Upper lobe of left lung (tissue), 6 donors: ENCODE results near the gene STX8. TPM values are rescaled to one million over a fixed set of nuclear protein-coding genes. Genes with fewer than 3 reads are reported as not detected.

Experiments
- ATAC-seq, 2 donors: fragments of 200-7000 bp; cut with Tn5 transposase; one replicate each; pipeline ENCODE4 v1.9.1; 2022; ENCODE audit warnings: mild to moderate bottlenecking in 2 of 2, moderate library complexity in 2 of 2; ENCODE audit not compliant: low FRiP score in 2 of 2
- DNase-seq, 2 donors: peaks; one replicate each; pipeline ENCODE4 v3.0.0-alpha.2; 2019 to 2020
- H3K27ac ChIP-seq, 4 donors: fragments of 200-600 bp; sonication (generic); one replicate each; pipeline ENCODE4 v1.5.1; 2016 to 2019
- H3K27me3 ChIP-seq, 4 donors: fragments of 200-600 bp; sonication (generic); one replicate each; pipeline ENCODE4 v1.5.1; 2017 to 2019
- H3K36me3 ChIP-seq, 4 donors: fragments of 200-600 bp; sonication (generic); one replicate each; pipeline ENCODE4 v1.5.1; 2016 to 2019
- H3K4me1 ChIP-seq, 4 donors: fragments of 200-600 bp; sonication (generic); one replicate each; pipeline ENCODE4 v1.5.1; 2018 to 2019
- H3K4me3 ChIP-seq, 4 donors: fragments of 200-600 bp; sonication (generic); one replicate each; pipeline ENCODE4 v1.5.1; 2017 to 2019; ENCODE audit warnings: mild to moderate bottlenecking in 2 of 4, moderate library complexity in 1 of 4
- H3K9me3 ChIP-seq, 4 donors: fragments of 200-600 bp; sonication (generic); one replicate each; pipeline ENCODE4 v1.5.1; 2018 to 2019
- CTCF ChIP-seq, 6 experiments: fragments of 450-650 bp in 4 of 6; fragments of 200-600 bp in 2 of 6; sonication (generic) in 2 of 6; IDR thresholded peaks; one replicate each; pipeline ENCODE4 v1.5.1; 2016 to 2019; ENCODE audit warnings: antibody characterized with exemption in 6 of 6
- EP300 ChIP-seq, 4 donors: sonication (generic); formaldehyde crosslinking; IDR thresholded peaks; one replicate each; pipeline ENCODE4 v1.5.1; 2017; ENCODE audit warnings: antibody characterized with exemption in 4 of 4, control low read depth in 2 of 4
- POLR2A ChIP-seq, 4 donors: fragments of 450-650 bp; IDR thresholded peaks; one replicate each; pipeline ENCODE4 v1.5.1; 2016 to 2017; ENCODE audit warnings: antibody characterized with exemption in 4 of 4, mild to moderate bottlenecking in 2 of 4
- POLR2AphosphoS5 ChIP-seq, 2 donors: sonication (generic); formaldehyde crosslinking; IDR thresholded peaks; one replicate each; pipeline ENCODE4 v1.5.1; 2017; ENCODE audit warnings: antibody characterized with exemption in 2 of 2
- WGBS, 2 donors: methylation state at CpG; one replicate each; pipeline ENCODE4 v1.1.5; 2017 to 2018; 5-methylcytosine and 5-hydroxymethylcytosine counted together
- total RNA-seq, 6 donors: library from RNA; depleted of rRNA in 4 of 6; stranded (reverse); fragments of >200 nt in 4 of 6; gene quantifications; one replicate each; pipeline versions ENCODE4 v1.1.0 to v1.2.1, GENCODE V29; 2016 to 2021
- donor health status: DM: no; HTN: no; CAD: no; lungs with moderate emphysema.
- donor health status: DM: no; HTN: yes; CAD: no; lungs with severe emphysema.

The STX8 gene
- total RNA-seq, 6 donors from 2014 or later: 39.2 to 138 (median 52.3) TPM

DNA sequence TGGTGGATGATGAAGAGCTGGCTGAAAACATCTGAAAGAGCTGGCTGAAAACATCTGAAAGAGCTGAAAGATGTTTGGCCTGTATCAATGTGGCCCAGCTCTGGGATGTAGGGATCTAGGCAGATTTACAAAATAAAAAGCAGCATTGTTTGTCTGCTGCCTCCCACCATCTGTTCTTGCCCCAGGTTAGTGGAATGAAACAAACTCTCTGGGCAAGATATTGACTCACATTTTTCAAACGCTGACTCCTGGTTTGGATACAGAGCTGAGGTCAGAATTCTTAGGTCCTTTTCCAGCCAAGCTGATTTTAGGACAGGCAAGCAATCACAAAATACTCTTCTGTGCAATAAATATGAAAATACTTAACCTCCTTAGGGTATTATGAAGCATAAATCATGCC is 139.0 kb downstream of the STX8 start:
- peaks cover 0 to 8% (median 4%) of the 10 kb centered on the region in 4 donors for H3K4me1 ChIP-seq
- DNase-seq (no peak), ATAC-seq (no peak)
- peaks cover 0 to 2% (median 0%) of the 10 kb centered on the region in 4 donors for H3K36me3 ChIP-seq
- H3K4me3 ChIP-seq: no peak overlapping the region
- H3K27me3 ChIP-seq: no peaks in the 10 kb centered on the region
- no peak overlapping the region for H3K27ac ChIP-seq
- H3K9me3 ChIP-seq: no peaks in the 10 kb centered on the region
- WGBS, 2 donors: 85 to 88% methylated on average over 1 of the region's 1 CpG
- TF ChIP-seq POLR2AphosphoS5 (IDR thresholded peaks at IDR 0.05) (no peak), EP300 (IDR thresholded peaks at IDR 0.05) (no peak), CTCF (IDR thresholded peaks at IDR 0.05) (no peak), POLR2A (IDR thresholded peaks at IDR 0.05) (no peak)

DNA sequence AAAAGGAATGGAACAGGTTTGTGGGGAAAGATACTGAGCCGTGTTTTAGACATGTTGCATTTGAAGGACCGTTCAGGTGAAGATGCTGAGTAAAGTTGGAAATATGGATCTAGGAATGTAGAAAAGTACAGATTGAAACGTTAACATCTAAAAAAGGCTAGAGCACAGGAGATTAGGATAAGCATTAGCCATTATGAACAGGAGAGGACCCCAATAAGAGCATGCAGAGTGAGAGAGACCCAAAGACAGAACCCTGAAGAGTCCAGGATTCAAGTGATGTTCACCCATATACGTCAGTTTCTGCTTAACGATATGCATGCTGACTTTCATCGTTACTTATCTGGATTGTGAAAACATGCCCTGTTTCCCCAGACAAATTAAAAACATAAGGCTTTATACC is 140.5 kb downstream of the STX8 start:
- TF ChIP-seq EP300 (IDR thresholded peaks at IDR 0.05): no peak
- no peak for TF ChIP-seq CTCF (IDR thresholded peaks at IDR 0.05)
- no peak for TF ChIP-seq POLR2AphosphoS5 (IDR thresholded peaks at IDR 0.05)
- TF ChIP-seq POLR2A (IDR thresholded peaks at IDR 0.05): no peak
- Histone ChIP-seq H3K27ac (no peak overlapping the region), H3K4me1 (peaks cover 0 to 8% (median 4%) of the 10 kb centered on the region in 4 donors), H3K9me3 (no peaks in the 10 kb centered on the region), H3K4me3 (no peak overlapping the region), H3K27me3 (no peaks in the 10 kb centered on the region), H3K36me3 (peaks cover 0 to 2% (median 0%) of the 10 kb centered on the region in 4 donors)
- DNase-seq: no peak
- WGBS, 2 donors: 89 to 94% methylated on average over 6 of the region's 6 CpGs
- no peak for ATAC-seq

GRCh38 chr17:9434642-9435057 is 141.0 kb downstream of the STX8 start:
- ATAC-seq: no peak

DNA sequence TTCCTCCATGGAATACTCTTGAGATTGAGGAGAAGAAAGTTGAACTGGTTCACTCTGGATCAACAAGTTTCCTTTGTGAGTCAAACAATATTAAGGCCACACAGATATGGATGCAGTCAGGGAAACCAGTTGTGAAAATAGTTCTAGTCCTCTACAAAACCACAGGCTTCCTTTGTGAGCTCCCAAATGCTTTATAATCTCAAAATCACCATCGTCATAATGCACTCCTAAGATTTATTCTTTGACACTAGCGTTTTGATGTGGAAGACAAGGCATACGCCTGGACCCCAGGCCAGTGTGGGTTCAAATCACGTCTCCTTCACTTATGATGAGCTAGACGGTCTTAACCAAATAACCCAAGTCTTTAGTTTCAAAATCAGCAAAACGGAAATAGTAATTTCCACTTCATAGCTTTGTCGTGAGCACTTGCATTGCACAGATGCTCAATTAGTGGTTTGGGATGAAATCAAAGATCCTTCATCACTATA is 142.6 kb downstream of the STX8 start:
- WGBS, 2 donors: 82 to 86% methylated on average over 7 of the region's 7 CpGs
- no peak for TF ChIP-seq EP300 (IDR thresholded peaks at IDR 0.05)
- H3K27ac ChIP-seq: peak overlapping the region in 3 of 4 donors; percentile 4 to 30 (median 11)
- H3K36me3 ChIP-seq: peaks cover 0 to 2% (median 0%) of the 10 kb centered on the region in 4 donors
- no peak overlapping the region for H3K4me3 ChIP-seq
- H3K9me3 ChIP-seq: no peaks in the 10 kb centered on the region
- H3K27me3 ChIP-seq: no peaks in the 10 kb centered on the region
- ATAC-seq: no peak
- peaks cover 0 to 8% (median 4%) of the 10 kb centered on the region in 4 donors for H3K4me1 ChIP-seq
- no peak for DNase-seq

More at GRCh38 chr17:9434642-9435057, 141.0 kb downstream of the STX8 start:
- Histone ChIP-seq H3K4me1 (peaks cover 0 to 8% (median 4%) of the 10 kb centered on the region in 4 donors), H3K9me3 (no peaks in the 10 kb centered on the region), H3K36me3 (peaks cover 0 to 2% (median 0%) of the 10 kb centered on the region in 4 donors), H3K27ac (no peak overlapping the region), H3K4me3 (no peak overlapping the region), H3K27me3 (no peaks in the 10 kb centered on the region)
- 84 to 90% methylated on average over 3 of the region's 3 CpGs for WGBS, 2 donors
- TF ChIP-seq POLR2A (IDR thresholded peaks at IDR 0.05) (no peak), POLR2AphosphoS5 (IDR thresholded peaks at IDR 0.05) (no peak), EP300 (IDR thresholded peaks at IDR 0.05) (no peak), CTCF (IDR thresholded peaks at IDR 0.05) (no peak)
- no peak for DNase-seq

DNA sequence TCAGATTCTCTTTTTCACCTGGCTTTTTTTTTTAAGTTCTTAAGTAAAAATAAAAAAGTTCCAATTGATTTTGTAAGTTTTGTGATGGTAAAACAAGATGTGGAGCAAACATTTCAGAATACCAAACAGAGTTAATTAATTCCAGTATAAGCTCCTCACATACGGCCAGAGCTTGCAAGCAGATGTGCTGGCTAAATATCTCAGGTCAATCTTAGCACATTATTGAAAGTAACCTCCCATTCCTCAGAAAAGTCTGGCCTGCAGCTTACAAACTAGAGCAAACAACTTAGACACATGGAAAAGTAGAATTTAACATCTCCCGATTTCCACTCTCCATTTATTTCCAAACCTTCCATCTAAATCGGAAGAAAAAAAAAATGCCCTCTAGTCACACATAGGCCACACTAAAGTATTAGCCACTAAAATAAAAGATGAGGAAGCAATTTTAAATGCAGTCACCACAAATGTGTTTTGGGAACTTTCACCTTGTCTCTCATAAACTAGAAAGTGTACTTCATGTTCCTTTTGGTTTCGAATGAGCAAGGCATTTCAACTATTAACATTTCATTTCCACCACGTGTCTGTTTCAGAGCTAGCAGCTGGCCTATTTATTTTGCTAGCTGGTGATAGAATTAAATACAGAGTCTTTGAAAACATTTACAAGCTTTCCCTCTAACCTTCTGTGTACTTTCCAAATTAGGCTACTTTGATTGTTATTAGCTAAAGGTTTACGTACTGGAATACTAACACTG is 143.3 kb downstream of the STX8 start:
- DNase-seq: no peak
- H3K27me3 ChIP-seq: no peaks in the 10 kb centered on the region
- no peak for ATAC-seq
- H3K4me1 ChIP-seq: peaks cover 0 to 8% (median 4%) of the 10 kb centered on the region in 4 donors
- peaks cover 0 to 2% (median 0%) of the 10 kb centered on the region in 4 donors for H3K36me3 ChIP-seq
- WGBS, 2 donors: 76 to 77% methylated on average over 6 of the region's 6 CpGs
- TF ChIP-seq POLR2A (IDR thresholded peaks at IDR 0.05) (no peak), EP300 (IDR thresholded peaks at IDR 0.05) (no peak), CTCF (IDR thresholded peaks at IDR 0.05) (no peak), POLR2AphosphoS5 (IDR thresholded peaks at IDR 0.05) (no peak)
- H3K27ac ChIP-seq: peak overlapping the region in 3 of 4 donors; percentile 4 to 30 (median 11)
- no peak overlapping the region for H3K4me3 ChIP-seq
- no peaks in the 10 kb centered on the region for H3K9me3 ChIP-seq
